NCI-H128 (cell line): ENCODE results near the gene EXOSC10.
"Not testable (repeated sequence)": the region's sequence is repeated elsewhere in the genome, so short reads cannot be mapped to it uniquely, and the experiment has no call there.

Source experiments
- DNase-seq: peaks from one replicate; lab custom pipeline; 2025; ENCODE audit not compliant: unreplicated experiment; lab: John Stamatoyannopoulos, UW

EXOSC10 gene

DNA sequence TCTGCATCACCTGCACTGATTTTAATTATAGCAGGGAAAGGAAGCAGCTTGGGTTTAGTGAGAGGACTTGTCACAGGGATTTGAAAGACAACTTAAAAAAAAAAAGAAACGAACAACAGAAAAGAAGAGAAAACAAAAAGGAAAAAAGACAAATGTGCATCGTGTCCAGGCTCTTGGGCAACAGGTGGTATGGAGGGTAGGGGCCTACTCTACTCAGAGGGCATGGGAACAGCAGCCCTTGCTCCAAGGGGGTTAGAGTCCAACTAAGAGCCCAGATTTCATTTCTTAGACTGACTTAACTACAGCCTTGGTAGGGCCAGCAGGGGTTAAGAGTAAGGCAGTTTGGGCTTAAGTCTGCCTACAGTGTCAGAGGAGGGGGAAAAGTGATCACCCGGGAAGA, 15.3 kb upstream of the EXOSC10 start:
- no peak for DNase-seq

DNA sequence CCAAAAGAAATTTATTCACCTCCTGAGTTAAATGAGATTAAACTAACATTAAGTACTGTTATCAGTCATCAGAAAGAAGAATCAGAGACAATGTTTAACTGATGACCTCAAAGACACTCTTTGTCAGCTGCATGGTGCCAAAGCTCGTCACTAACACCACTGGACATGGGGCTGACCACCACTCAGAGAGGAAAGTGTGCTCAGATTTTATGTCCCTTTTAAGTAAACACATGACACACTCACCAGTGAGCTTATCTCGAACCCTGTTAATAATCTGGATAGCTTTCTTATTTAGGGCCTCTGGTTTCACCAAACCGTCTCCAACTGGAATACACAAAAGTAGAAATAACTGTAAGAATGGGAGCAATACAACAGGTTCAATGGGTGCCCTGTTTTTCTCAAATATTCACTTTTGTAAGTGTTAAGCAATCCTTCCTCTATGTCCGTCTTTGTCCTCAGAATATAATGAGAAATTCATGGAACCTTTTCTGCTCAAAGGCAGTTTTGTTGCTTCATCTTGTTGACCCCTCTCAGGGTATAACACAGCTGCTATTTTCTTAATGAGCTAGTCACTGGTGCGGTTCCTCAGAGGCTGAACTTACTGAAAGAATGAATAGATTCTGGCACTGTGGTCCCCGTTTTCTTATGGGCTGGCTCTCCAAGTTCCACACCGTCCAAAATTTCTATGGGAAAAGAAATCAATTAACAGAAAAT, 9.5 kb upstream of the EXOSC10 start:
- no peak for DNase-seq

DNA sequence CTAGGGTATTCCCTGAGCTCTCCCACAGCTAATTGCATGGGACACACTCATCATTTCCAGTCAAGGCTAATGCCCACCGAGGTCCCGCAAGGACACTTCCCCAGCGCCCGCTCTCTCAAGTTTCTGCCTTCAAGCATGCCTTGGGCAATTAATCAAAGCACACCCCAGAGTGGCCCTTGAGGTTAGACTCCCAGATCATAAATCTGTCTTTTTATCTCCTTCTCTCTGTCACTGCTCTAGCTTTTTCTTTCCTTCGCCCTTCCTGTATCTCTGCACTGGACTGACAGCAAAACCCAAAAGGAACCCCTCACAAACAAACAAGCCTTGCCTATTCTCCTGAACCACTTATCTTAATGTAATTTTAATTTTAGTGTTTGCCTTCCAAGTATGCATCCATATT, 7.9 kb upstream of the EXOSC10 start:
- DNase-seq = no peak

DNA sequence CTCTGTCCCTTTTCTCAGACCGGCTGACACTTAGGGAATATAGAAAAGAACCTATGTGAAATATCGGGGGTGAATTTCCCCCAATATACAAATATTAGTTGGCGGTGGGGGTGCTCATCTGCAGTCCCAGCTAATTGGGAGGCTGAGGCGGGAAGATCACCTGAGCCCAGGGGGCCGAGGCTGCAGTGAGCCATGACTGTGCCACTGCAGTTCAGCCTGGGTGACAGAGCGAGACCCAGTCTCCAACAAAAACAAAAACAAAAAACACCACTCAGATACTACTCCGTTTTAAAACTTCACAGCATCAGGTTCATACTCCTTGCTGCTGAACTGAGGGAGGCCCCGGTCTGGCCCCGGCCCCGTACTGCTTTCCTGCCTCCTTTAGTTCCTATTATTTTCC, 5.9 kb upstream of the EXOSC10 start:
- DNase-seq = no peak

DNA sequence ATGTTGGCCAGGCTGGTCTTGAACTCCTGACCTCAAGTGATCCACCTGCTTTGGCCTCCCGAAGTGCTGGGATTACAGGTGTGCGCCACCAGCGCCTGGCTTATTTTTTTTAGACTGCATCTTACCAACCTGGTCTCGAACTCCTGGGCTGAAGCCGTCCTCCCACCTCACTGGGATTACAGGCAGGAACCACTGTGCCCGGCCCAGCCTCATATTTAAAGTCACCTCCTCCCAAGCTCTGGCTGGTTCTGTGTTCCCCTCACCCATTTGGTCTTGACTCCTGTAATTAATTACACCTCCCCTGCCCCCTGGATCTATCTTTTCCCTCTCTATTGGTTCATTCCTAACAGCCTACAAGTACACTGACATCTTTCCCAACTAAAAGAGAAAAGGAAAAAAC, 1.7 kb upstream of the EXOSC10 start:
- DNase-seq = no peak

DNA sequence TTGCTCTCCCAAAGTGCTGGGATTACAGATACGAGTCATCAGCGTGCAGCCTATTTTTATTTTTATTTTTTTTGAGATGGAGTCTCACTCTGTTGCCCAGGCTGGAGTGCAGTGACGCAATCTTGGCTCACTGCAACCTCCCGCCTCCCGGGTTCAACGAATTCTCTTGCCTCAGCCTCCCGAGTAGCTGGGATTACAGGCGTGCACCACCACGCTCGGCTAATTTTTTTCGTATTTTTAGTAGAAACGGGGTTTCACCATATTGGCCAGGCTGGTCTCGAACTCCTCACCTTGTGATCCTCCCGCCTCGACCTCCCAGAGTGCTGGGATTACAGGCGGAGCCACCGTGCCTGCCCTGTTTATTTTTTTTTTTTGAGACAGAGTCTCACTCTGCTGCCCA, 1.1 kb upstream of the EXOSC10 start:
- not testable (repeated sequence) for DNase-seq

DNA sequence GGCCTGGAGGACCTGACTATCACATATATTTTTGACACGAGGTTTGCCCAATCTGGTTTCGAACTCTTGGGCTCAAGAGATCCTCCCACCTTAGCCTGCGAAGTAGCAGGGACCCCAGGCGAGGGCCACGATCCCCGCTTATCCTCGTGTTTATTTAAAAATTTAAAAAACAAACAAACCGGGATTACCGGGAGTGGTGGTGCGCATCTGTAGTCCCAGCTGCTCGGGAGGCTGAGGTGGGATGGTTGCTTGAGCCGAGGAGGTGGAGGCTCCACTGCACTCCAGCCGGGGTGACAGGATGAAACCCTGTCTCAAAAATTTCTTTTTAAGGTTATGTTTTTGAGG, 452 bp upstream of the EXOSC10 start:
- DNase-seq = no peak

DNA sequence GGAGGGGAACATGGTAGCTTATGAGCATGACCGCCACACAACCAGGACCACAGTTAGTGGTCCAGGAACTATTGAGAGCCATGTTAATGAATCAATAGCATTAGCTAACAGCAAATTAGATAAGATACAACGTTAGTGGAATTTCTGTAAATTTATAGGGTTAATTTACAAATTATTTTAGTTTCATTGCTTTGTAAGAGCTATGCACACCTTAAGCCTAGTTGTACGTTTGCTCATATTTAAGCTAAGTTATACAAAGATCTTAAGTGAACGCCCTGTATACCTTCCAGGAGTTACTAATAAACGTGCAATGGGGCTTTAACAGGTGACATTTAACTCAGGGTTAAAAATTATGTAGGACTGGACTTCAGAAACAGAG, 749 bp downstream of the EXOSC10 start:
- DNase-seq = no peak

DNA sequence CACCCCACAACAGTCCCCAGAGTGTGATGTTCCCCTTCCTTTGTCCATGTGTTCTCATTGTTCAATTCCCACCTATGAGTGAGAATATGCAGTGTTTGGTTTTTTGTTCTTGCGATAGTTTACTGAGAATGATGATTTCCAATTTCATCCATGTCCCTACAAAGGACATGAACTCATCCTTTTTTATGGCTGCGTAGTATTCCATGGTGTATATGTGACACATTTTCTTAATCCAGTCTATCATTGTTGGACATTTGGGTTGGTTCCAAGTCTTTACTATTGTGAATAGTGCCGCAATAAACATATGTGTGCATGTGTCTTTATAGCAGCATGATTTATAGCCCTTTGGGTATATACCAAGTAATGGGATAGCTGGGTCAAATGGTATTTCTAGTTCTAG, 15.9 kb downstream of the EXOSC10 start:
- DNase-seq = not testable (repeated sequence)

DNA sequence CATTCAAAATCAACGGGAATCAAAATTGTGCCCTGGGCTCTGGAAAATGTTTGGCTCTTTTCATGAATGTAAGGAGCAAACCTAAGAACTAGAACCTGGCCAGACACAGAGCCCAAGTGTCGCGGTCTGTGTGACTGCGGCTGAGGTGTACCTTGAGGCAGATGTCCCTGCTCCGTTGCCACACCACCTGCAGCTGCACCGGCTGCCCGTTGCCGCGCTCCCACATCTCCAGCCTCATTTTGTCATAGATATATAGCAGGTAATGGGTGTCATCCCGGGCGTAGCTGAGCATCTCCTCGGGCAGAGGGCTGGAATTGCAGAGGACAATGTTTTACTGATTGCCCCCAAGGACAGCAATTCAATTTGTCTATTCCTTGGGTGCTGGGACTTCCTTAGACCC, 18.7 kb downstream of the EXOSC10 start:
- DNase-seq = no peak

DNA sequence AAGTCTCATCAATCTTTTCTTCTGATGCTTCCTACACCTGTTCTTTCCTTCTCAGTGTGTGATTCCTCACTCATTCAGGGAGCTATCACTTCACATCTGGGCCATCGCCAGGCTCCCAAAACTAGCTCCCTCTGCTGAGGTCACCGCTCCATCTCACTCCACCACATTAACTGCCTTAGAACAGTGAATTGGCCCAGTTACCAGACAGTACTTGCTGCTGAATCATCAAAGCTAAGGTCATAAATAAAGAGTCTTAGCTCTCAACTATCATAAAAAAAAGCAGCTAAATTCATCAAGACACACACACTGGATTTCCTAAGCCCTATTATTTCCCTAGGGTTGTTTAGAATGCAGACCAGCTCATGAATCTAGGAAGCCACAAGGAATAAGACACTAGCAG, 21.0 kb downstream of the EXOSC10 start:
- DNase-seq = no peak

DNA sequence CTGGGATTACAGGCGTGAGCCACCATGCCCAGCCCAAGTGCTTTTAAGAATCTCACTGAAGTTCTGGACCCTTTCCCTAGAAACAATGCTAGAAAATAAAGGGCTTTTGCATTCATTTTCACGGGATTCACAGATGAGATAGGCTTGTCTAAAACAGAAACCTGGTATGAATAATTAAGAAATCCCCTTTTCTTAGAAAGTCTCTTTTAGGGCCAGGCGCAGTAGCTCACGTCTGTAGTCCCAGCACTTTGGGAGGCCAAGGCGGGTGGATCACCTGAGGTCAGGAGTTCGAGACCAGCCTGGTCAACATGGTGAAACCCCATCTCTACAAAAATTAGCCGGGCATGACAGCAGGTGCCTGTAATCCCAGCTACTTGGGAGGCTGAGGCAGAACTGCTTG, 26.3 kb downstream of the EXOSC10 start:
- not testable (repeated sequence) for DNase-seq

DNA sequence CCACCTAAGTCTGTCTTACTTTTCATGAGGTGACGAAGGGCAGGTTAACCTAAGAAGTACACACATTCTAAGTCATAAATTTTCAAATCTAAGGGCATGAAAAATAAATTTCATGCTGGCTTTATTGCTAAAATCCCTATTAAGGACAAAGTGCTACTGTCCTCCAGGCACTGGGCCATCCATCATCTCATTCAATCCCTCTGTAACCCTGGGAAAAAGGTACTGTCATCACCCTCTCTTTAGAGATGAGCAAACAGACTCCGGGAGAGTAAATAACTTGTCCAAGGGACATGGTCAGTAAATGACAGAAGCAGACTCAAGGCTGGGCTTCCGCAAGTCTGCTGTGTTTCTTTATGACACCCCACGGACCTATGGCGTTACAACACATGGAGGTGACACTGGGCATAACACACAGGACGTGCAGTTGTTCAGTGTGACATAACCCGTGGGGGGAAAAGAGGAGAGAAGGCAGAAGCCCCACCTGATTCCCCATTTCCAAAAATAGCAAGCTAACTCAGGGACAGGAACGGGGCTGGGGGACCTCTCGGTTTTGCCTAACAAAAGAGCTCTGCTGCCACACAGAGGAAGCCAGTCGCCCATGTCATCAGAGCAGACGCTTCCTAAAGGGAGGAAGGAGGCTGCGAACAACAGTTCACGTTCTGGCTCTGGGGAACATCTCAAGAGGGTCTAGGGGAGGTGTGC, 27.3 kb downstream of the EXOSC10 start:
- DNase-seq = peak; percentile 82

DNA sequence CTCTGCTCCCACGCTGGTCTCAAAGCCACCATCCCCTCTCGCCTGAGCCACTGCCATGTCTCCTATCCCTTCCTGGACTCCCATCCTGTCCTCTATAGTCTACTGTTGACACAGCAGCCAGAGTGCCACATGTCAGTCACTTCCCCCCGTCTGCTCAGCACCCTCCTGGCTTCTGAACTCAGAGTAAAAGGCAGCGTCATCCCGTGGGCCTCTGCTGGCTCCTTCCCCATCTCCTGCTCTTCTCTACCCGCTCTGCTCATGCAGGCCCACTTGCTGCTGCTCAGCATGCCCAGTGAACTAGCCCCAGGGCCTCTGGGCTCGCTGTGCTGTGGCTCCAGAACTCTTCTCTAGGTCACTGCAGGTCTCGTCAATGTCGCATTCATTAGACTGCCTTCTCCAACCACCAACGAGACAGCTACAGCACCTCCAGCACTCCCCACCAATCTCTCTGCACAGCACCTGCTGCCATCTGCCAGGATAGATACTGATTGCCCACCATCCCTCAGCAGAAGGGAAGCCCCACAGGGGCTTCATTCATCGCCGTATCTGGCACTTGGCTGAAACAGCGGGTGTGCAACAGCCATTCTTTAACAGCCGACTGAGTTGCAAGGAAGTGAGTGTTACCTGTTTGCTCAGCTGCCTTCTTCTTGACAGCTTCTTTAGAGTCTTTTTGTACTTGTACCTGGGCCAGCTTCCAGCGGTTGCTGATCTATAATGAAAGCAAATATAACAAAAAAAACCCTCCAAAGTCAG, 28.0 kb downstream of the EXOSC10 start:
- DNase-seq = peak; percentile 85

DNA sequence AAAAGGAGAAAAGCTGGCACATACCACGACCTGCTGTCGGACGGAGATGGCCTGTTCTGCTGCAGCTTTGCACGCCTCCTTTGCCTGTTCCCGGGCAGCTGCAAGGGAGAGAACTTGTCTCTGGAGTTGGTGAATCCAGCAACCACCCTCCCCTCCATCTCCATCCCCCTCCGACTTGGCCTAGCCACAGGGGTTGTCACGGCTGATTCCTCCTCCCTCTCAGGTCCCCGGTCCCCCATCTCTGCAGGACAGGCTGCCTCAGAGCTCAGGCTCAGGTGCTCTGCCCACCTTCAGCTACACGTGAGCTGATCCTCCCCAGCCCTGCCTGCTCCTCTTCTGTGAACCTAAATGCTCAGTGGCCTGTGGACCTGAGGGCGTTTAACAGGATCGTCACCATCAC, 28.8 kb downstream of the EXOSC10 start:
- DNase-seq = no peak

DNA sequence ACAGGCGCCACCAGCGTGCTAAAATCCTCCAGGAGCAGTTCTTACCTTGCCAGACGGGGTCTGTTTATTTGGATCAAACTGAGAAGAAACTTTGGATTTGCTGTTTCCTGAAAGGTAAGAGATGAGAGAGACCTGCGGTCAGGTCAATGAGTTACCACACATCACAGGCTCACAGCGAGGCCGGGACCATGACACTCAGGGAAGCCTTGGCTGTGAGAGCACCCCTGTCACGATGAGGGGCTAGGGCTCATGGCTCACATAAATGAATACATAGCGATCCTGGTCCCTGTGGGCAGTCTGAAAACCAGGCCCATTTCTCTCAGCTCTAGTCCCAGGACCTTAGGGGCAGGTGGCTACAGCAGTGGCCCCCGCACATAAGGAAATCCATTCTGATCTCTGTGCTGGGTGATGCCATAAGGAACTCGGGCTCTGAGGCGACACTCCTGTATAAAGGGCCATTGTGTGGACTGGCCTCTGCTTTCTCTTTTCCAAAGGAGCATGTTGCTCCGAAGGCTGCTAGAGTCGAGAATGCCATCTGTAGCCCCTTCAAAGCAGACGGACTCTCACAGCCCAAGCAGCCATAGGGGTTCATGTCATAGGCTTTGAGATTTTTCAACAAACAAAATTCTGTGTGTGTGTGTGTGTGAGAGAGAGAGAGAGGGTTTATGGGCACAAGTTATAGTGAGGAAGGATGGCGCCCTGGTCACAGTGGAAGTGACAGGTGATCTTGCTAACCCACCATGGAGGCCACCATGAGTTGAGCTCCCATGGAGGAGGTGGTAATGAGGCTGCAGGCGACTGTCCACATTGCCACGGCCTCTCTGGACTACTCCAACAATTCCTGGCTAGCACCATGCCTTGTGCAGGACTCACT, 30.8 kb downstream of the EXOSC10 start:
- no peak for DNase-seq

DNA sequence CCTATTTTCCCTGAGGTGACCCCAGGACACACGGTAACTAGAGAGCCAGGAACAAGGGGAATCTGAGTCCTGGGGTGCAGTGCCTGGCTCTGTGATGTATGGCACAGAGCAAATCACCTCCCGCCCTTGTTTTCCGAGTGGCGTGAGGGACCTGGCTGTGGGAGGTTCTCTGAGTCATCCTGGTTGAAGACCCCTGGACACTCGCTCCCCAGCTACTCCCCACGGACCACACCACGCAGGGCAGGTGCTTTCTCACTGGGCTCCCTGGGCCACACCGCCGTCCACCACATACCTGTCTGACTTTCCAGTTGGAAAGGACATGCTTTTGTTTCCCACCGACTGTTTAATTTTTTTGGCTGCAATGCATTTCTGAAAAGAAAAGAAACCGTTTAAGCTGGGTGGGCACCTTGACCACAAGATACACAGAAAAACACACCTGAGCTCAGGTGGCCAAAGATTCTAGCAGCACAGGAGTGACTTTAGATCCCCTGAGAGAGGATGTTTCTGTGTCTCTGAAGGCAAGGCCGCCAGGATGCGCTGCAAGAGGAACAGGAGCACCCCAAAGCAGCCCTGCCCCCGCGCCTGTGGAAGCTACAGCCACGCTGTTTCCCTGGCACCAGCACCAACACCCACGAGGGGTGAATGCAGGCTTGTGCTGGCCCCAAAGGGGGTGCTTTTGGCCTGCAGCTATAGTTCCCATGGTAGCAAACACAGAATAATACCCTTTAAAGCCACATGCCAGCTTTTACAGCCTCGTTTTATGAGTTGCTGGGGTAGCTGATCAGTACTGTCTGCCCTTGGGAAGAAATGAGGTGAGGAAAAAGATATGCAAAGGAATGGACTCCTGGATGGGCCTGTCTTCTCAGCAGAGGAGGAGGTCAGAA, 31.7 kb downstream of the EXOSC10 start:
- no peak for DNase-seq

DNA sequence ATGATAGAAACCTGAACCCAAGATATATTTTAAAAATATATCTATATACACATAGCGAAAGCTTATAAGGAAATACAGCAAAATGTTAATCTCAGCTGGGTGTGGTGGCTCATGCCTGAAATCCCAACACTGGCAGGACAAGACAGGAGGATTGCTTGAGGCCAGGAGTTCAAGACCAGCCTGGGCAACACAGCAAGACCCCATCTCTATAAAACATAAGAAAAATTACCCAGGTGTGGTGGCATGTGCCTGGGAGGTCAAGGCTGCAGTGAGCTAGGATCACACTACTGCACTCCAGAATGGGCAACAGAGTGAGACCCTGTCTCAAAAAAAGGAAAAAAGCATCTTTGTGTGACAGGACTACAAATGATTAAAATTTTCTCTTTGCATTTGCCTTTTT, 33.9 kb downstream of the EXOSC10 start:
- no peak for DNase-seq

DNA sequence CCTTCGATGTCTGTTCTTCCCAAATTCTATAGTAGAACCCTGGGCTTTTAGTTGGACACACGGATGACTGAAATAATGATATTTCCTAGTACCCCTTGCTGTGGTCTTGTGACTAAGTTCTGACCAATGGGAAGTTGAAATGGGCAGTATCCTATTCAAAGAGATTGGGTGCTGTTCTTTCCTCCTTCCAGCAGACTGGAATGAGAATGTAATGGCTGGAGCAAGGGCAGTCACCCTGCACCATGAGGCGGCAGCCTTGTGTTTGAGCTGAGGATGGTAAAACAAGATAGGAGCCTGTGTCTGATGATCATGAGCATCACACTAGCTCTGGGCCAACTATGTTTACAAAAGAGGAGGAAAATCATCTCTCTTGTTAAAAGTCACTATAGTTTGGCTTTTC, 34.7 kb downstream of the EXOSC10 start:
- no peak for DNase-seq

DNA sequence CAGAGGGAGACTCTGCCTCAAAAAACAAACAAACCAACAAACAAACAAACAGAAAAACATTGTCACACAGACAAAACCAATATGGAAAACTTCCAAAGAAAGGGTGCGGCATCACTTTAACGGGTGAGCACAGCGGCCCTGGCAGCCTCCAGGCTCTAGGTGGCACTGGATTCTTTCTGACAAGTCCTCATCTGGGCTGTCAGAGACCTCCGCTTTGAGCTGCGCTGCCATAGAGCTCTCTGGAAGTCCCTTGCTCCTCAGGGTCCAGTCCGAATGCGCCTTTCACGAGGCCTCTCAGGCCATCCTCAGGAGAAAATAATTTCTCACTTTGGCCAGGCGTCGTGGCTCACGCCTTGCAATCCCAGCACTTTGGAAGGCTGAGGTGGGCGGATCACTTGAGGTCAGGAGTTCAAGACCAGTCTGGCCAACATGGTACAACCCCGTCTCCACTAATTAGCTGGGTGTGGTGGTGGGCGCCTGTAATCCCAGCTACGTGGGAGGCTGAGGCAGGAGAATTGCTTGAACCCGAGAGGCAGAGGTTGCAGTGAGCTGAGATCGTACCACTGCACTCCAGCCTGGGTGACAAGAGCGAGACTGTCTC, 35.6 kb downstream of the EXOSC10 start:
- not testable (repeated sequence) for DNase-seq
